ENCODE results near the gene MCF2L2. TPM values are rescaled to one million over a fixed set of nuclear protein-coding genes. Genes with fewer than 3 reads are reported as not detected.

The MCF2L2 gene
- total and polyA plus RNA-seq, 2 experiments from 2014 or later = 4.4 to 12.9 TPM

GRCh38 chr3:183265834-183266417 lies 162.5 kb downstream of the MCF2L2 start:
- TF ChIP-seq CTCF (IDR thresholded peaks at IDR 0.05; ENCODE audit: low read depth, low read length) = no peak
- Histone ChIP-seq H3K27ac (no peak overlapping the region), H3K4me1 (ENCODE audit: low read depth) (no peaks in the 10 kb centered on the region), H3K36me3 (no peaks in the 10 kb centered on the region), H3K27me3 (no peaks in the 10 kb centered on the region), H3K9me3 (ENCODE audit: low read depth) (no peaks in the 10 kb centered on the region), H3K4me3 (no peak overlapping the region)
- peak in 1 of 2 donors; percentile 66 for DNase-seq (ENCODE audit: low read depth in 1 of 2, low spot score in 1 of 2)

- H3K4me1 ChIP-seq (ENCODE audit: low read depth) = no peaks in the 10 kb centered on the region
- H3K9me3 ChIP-seq (ENCODE audit: low read depth) = no peaks in the 10 kb centered on the region
- DNase-seq (ENCODE audit: low read depth in 1 of 2, low spot score in 1 of 2) = peak in 1 of 2 donors; percentile 77
- no peaks in the 10 kb centered on the region for H3K27me3 ChIP-seq
- H3K36me3 ChIP-seq = no peaks in the 10 kb centered on the region
- H3K27ac ChIP-seq = no peak overlapping the region
- no peak for TF ChIP-seq CTCF (IDR thresholded peaks at IDR 0.05; ENCODE audit: low read depth, low read length)
- no peak overlapping the region for H3K4me3 ChIP-seq
These were observed 163.2 kb downstream of the MCF2L2 start for GRCh38 chr3:183265157-183265642.

- H3K27ac ChIP-seq = no peak overlapping the region
- no peaks in the 10 kb centered on the region for H3K4me1 ChIP-seq (ENCODE audit: low read depth)
- H3K4me3 ChIP-seq = no peak overlapping the region
- no peaks in the 10 kb centered on the region for H3K9me3 ChIP-seq (ENCODE audit: low read depth)
- DNase-seq (ENCODE audit: low read depth in 1 of 2, low spot score in 1 of 2) = no peak
- H3K27me3 ChIP-seq = no peaks in the 10 kb centered on the region
- no peaks in the 10 kb centered on the region for H3K36me3 ChIP-seq
- TF ChIP-seq CTCF (IDR thresholded peaks at IDR 0.05; ENCODE audit: low read depth, low read length) = no peak
These were observed 164.2 kb downstream of the MCF2L2 start for GRCh38 chr3:183264268-183264667.

- DNase-seq (ENCODE audit: low read depth in 1 of 2, low spot score in 1 of 2) = no peak
- H3K36me3 ChIP-seq = no peaks in the 10 kb centered on the region
- TF ChIP-seq CTCF (IDR thresholded peaks at IDR 0.05; ENCODE audit: low read depth, low read length) = no peak
- H3K27me3 ChIP-seq = no peaks in the 10 kb centered on the region
- no peaks in the 10 kb centered on the region for H3K4me1 ChIP-seq (ENCODE audit: low read depth)
- H3K27ac ChIP-seq = no peak overlapping the region
- H3K4me3 ChIP-seq = no peak overlapping the region
- no peaks in the 10 kb centered on the region for H3K9me3 ChIP-seq (ENCODE audit: low read depth)
These were observed 165.5 kb downstream of the MCF2L2 start for GRCh38 chr3:183262875-183263378.

- no peak overlapping the region for H3K27ac ChIP-seq
- H3K27me3 ChIP-seq = peaks cover 3% of the 10 kb centered on the region
- no peaks in the 10 kb centered on the region for H3K36me3 ChIP-seq
- DNase-seq (ENCODE audit: low read depth in 1 of 2, low spot score in 1 of 2) = no peak
- no peak for TF ChIP-seq CTCF (IDR thresholded peaks at IDR 0.05; ENCODE audit: low read depth, low read length)
- H3K4me3 ChIP-seq = no peak overlapping the region
- no peaks in the 10 kb centered on the region for H3K9me3 ChIP-seq (ENCODE audit: low read depth)
- H3K4me1 ChIP-seq (ENCODE audit: low read depth) = no peaks in the 10 kb centered on the region
These were observed 167.2 kb downstream of the MCF2L2 start for GRCh38 chr3:183261151-183261724.
